ENCODE data around the gene TPPP2. TPM values are rescaled to one million over a fixed set of nuclear protein-coding genes. Genes with fewer than 3 reads are reported as not detected.

The TPPP2 gene
- total RNA-seq, 6 donors from 2014 or later, result not detected

GRCh38 chr14:21016413-21017190 is 13.4 kb upstream of the TPPP2 start:
- Histone ChIP-seq H3K4me1 (peaks cover 0 to 5% (median 5%) of the 10 kb centered on the region in 4 donors), H3K27ac (no peak overlapping the region), H3K27me3 (no peaks in the 10 kb centered on the region), H3K4me3 (no peak overlapping the region), H3K9me3 (no peaks in the 10 kb centered on the region), H3K36me3 (peaks cover 6 to 50% (median 17%) of the 10 kb centered on the region in 4 donors)
- 51 to 66% methylated on average over 9 of the region's 9 CpGs for WGBS, 2 donors
- ATAC-seq (ENCODE audit: low FRiP score in 2 of 2) (no peak), DNase-seq (no peak)
- TF ChIP-seq POLR2AphosphoS5 (IDR thresholded peaks at IDR 0.05) (no peak), EP300 (IDR thresholded peaks at IDR 0.05) (no peak), POLR2A (IDR thresholded peaks at IDR 0.05) (no peak), CTCF (IDR thresholded peaks at IDR 0.05) (no peak)

- H3K27me3 ChIP-seq, result no peaks in the 10 kb centered on the region
- H3K9me3 ChIP-seq, result no peaks in the 10 kb centered on the region
- DNase-seq, result peak in 1 of 2 donors; percentile 39
- no peak for TF ChIP-seq POLR2AphosphoS5 (IDR thresholded peaks at IDR 0.05)
- TF ChIP-seq EP300 (IDR thresholded peaks at IDR 0.05), result no peak
- TF ChIP-seq POLR2A (IDR thresholded peaks at IDR 0.05), result no peak
- TF ChIP-seq CTCF (IDR thresholded peaks at IDR 0.05), result no peak
- no peak overlapping the region for H3K27ac ChIP-seq
- 73 to 80% methylated on average over 23 to 28 of the region's 28 CpGs for WGBS, 2 donors
- ATAC-seq (ENCODE audit: low FRiP score in 2 of 2), result no peak
- peaks cover 5 to 9% (median 6%) of the 10 kb centered on the region in 4 donors for H3K4me1 ChIP-seq
- H3K36me3 ChIP-seq, result peaks cover 6 to 54% (median 17%) of the 10 kb centered on the region in 4 donors
- H3K4me3 ChIP-seq, result no peak overlapping the region
These were observed 12.3 kb upstream of the TPPP2 start for GRCh38 chr14:21017528-21018245.

GRCh38 chr14:21018286-21018685 is 11.7 kb upstream of the TPPP2 start:
- H3K4me1 ChIP-seq, result peaks cover 7 to 13% (median 11%) of the 10 kb centered on the region in 4 donors
- peaks cover 6 to 54% (median 17%) of the 10 kb centered on the region in 4 donors for H3K36me3 ChIP-seq
- no peak overlapping the region for H3K4me3 ChIP-seq
- ATAC-seq (ENCODE audit: low FRiP score in 2 of 2) (no peak), DNase-seq (no peak)
- H3K27ac ChIP-seq, result peak overlapping the region in 1 of 4 donors; percentile 27
- no peaks in the 10 kb centered on the region for H3K27me3 ChIP-seq
- no peaks in the 10 kb centered on the region for H3K9me3 ChIP-seq
- 92 to 93% methylated on average over 7 of the region's 7 CpGs for WGBS, 2 donors
- no peak for TF ChIP-seq EP300 (IDR thresholded peaks at IDR 0.05)
- TF ChIP-seq POLR2AphosphoS5 (IDR thresholded peaks at IDR 0.05), result no peak
- no peak for TF ChIP-seq POLR2A (IDR thresholded peaks at IDR 0.05)
- no peak for TF ChIP-seq CTCF (IDR thresholded peaks at IDR 0.05)

GRCh38 chr14:21018781-21019180 is 11.2 kb upstream of the TPPP2 start:
- 95 to 99% methylated on average over 3 of the region's 3 CpGs for WGBS, 2 donors
- no peak for DNase-seq
- Histone ChIP-seq H3K27ac (peak overlapping the region in 1 of 4 donors; percentile 27), H3K27me3 (no peaks in the 10 kb centered on the region), H3K4me3 (no peak overlapping the region), H3K4me1 (peaks cover 12 to 18% (median 16%) of the 10 kb centered on the region in 4 donors), H3K9me3 (no peaks in the 10 kb centered on the region), H3K36me3 (peaks cover 6 to 54% (median 17%) of the 10 kb centered on the region in 4 donors)
- no peak for ATAC-seq (ENCODE audit: low FRiP score in 2 of 2)
- TF ChIP-seq EP300 (IDR thresholded peaks at IDR 0.05), result no peak
- no peak for TF ChIP-seq POLR2AphosphoS5 (IDR thresholded peaks at IDR 0.05)
- no peak for TF ChIP-seq POLR2A (IDR thresholded peaks at IDR 0.05)
- TF ChIP-seq CTCF (IDR thresholded peaks at IDR 0.05), result no peak
